Measurements from ENCODE around the gene INO80.
A peak's percentile ranks its signal among the peaks of the same experiment; 100 is the strongest.

Gene INO80

DNA sequence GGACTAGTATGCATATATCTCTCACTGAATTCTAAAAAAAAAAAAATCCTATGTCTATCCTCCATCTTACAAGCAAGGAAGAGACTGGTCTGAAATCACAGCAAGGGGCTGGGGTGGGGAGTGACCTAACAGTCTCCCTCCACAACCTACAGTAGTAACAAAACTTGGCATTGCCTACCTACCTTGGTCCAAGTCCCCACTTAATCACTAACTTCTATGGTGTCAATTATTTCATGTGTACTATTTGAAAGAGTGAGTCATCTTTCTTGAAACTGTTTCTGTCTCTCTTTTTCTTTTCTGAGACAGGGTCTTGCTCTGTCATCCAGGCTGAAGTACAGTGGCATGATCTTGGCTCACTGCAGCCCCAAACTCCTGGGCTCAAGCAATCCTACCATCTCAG lies 126.0 kb downstream of the INO80 start:
- TF ChIP-seq, protein P1, sequence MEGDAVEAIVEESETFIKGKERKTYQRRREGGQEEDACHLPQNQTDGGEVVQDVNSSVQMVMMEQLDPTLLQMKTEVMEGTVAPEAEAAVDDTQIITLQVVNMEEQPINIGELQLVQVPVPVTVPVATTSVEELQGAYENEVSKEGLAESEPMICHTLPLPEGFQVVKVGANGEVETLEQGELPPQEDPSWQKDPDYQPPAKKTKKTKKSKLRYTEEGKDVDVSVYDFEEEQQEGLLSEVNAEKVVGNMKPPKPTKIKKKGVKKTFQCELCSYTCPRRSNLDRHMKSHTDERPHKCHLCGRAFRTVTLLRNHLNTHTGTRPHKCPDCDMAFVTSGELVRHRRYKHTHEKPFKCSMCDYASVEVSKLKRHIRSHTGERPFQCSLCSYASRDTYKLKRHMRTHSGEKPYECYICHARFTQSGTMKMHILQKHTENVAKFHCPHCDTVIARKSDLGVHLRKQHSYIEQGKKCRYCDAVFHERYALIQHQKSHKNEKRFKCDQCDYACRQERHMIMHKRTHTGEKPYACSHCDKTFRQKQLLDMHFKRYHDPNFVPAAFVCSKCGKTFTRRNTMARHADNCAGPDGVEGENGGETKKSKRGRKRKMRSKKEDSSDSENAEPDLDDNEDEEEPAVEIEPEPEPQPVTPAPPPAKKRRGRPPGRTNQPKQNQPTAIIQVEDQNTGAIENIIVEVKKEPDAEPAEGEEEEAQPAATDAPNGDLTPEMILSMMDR (IDR thresholded peaks at IDR 0.05; ENCODE audit: low read depth, low read length), result no peak
- no peak for DNase-seq (ENCODE audit: extremely low read depth, low read depth)

DNA sequence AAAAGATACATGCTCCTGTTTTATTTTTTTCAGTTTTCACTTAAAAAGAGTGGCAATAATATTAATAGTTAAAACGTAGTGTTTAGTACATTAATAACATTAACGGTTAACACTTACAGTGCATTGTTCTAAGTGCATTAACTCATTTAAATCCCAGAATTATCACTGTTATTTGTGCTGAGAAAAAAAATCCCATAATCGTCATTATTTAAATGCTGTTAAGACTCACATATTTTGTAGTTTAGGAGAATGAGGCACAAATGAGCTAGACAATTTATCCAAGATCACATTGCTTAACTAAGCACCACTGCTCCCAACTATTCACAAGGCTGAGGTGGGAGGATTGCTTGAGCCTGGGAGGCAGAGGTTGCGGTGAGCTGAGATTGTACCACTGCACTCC lies 127.9 kb downstream of the INO80 start:
- no peak for DNase-seq (ENCODE audit: extremely low read depth, low read depth)
- TF ChIP-seq, protein P1 (IDR thresholded peaks at IDR 0.05; ENCODE audit: low read depth, low read length), result no peak

DNA sequence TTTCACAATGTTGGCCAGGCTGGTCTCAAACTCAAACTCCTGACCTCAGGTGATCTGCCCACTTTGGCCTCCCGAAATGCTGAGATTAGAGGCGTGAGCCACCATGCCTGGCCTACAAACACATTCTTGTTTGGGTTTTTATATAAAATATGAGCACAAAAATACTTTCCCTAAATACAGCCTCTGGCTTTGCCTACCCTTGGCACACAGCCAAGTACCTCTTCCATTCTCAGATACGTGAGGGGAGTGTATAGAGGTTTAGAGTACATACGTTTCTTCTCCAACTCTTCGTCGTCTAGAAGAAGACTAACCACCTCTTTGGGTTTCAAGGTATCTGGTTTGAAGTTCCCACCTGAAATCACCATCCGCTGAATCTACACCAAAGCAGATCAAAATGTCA lies 129.3 kb downstream of the INO80 start:
- DNase-seq (ENCODE audit: extremely low read depth, low read depth), result no peak
- TF ChIP-seq, protein P1 (IDR thresholded peaks at IDR 0.05; ENCODE audit: low read depth, low read length), result no peak

DNA sequence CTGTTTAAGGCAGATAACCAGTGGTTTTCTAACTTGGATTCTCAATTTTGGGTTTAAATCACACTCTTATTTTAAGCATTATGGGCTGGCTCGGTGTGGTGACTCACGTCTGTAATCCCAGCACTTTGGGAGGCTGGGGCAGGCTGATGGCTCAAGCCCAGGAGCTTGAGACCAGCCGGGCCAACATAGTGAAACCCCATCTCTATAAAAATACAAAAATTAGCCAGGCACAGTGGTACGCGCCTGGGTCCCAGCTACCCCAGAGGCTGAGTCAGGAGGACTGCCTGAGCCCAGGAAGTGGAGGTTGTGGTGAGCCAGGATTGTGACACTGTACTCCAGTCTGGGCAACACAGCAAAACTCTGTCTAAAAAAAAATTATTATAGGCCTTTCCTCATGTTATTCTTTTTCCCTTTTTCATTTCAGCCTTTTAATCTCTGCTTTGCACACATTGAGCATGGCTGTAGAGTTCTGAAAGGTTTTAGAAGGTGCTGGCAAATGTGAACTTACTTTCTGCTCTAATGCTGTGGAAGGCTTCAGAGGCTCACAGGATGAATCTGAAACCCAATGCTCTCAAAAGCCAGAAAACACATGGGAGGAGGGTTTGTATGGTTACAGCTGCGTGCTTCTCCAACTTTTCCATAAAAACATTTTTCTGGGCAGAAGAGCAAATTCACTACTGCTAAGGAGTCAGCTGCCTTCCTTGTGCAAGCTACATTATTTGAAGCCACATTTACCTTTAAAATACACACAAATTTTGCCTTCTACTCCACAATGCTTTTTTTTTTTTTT lies 130.3 kb downstream of the INO80 start:
- TF ChIP-seq, protein P1 (IDR thresholded peaks at IDR 0.05; ENCODE audit: low read depth, low read length), result no peak
- no peak for DNase-seq (ENCODE audit: extremely low read depth, low read depth)

DNA sequence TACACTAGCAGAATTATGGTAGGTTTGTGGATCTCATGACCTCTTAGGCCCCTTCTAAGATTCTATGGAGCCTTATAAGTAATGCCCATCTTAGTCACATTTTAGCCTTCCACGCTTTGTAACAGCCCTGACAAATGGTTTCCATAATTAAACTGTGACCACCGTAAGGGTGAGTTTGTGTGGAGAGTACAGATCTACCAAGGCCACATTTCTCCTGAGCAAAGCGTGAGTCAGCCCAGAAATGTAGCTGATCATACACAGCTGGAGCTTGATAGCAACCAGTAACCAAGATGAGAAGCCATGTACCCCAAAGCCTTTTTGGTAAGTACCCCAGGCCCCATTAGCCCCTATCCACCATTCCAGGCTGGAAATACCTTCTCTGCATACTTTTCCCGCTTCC lies 131.1 kb downstream of the INO80 start:
- TF ChIP-seq, protein P1 (IDR thresholded peaks at IDR 0.05; ENCODE audit: low read depth, low read length), result no peak
- peak; percentile 57 for DNase-seq (ENCODE audit: extremely low read depth, low read depth)

DNA sequence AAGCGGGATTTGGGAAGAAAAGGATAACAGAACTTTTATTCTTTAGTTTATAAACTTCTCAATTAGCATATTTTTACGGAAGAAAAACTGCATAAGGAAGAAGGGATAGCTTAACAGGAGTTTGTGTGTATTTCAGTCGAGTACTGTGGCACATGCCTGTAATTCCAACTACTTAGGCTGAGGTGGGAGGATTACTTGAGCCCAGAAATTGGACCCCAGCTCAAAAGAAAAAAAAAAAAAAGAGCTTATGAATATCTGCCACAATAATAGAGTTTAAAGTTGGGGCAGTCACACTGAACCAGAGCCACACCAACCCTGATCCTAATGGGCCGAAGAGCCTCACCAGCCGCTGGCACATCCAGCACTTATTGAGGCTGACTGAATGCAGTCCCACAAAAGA lies 131.7 kb downstream of the INO80 start:
- DNase-seq (ENCODE audit: extremely low read depth, low read depth), result no peak
- TF ChIP-seq, protein P1 (IDR thresholded peaks at IDR 0.05; ENCODE audit: low read depth, low read length), result no peak

DNA sequence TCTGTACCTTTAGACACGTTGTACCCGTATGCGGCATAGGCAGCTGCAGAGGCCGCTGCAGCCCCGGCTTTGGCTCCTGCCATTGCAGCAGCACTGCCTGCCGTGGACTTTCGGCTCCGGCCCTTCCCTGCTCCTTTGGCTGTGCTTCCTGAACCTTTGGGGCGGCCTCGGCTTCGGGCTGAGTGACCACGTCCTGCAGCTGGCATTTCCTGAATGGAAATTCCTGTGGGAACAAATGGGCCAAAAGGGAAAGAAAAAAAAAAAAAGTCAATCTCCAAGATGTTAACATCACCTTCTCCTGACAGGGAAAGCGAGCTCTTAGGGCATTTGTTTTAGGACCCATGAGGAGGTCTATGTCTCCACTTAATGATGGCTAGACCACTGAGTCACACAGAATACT lies 133.2 kb downstream of the INO80 start:
- no peak for DNase-seq (ENCODE audit: extremely low read depth, low read depth)
- TF ChIP-seq, protein P1 (IDR thresholded peaks at IDR 0.05; ENCODE audit: low read depth, low read length), result no peak
